Hematopoietic multipotent progenitor cell treated with erythropoietin and hydrocortisone succinate and interleukin-3 and kit ligand, for 4 days (in vitro differentiated cells): ENCODE measurements around the gene FOXP1.
"Not testable (repeated sequence)": the region's sequence is repeated elsewhere in the genome, so short reads cannot be mapped to it uniquely, and the experiment has no call there.

ENCODE experiments used
- DNase-seq: peaks from one replicate; pipeline ENCODE4 v3.0.0-alpha.2; 2015

The FOXP1 gene

DNA sequence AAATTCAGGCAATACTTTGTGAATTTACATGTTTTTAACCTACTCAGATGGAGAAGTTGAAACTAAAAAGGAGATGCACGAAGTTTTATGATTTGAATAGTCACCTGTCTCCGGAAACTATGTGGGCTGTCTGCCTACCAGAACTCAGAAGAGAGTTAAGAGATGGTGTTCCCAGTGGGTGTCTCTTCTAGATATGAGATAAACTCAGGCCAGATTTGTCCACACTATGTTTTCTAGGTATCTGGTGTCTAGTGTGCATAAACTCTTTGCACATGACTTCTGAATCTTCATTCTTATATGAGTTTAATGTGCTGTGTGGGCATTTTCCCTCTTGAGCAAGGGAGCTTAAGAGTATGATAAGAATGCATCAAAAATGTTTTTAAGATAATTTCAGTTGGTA, 222.8 kb downstream of the FOXP1 start:
- DNase-seq: no peak

- DNase-seq: no peak
Measured at GRCh38 chr3:71360180-71360579, 223.3 kb downstream of the FOXP1 start.

DNA sequence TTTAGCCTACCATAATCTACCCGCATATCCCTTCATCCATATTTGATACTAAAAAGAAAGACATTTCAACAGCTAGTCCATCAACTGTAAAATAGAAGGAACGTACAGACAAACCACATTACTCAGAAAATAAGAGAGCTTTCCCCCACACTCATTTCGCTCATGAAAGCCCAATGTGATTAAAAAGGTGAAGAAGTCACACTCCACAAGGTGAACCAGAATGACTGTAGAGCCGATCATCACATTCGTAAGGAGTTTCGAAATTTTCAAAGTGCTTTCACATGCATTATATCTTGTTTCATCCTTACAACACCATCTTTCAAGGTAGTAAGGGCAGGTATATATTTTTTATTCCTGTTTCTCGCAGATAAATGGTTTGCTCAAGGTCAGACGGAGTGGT, 225.3 kb downstream of the FOXP1 start:
- DNase-seq: no peak

GRCh38 chr3:71356265-71356664, 227.3 kb downstream of the FOXP1 start:
- DNase-seq: no peak

- DNase-seq: no peak
Measured at GRCh38 chr3:71355862-71356261, 227.7 kb downstream of the FOXP1 start.

- DNase-seq: no peak
Measured at GRCh38 chr3:71355037-71355436, 228.5 kb downstream of the FOXP1 start.

- no peak for DNase-seq
Measured at GRCh38 chr3:71351403-71352149, 232.0 kb downstream of the FOXP1 start.

DNA sequence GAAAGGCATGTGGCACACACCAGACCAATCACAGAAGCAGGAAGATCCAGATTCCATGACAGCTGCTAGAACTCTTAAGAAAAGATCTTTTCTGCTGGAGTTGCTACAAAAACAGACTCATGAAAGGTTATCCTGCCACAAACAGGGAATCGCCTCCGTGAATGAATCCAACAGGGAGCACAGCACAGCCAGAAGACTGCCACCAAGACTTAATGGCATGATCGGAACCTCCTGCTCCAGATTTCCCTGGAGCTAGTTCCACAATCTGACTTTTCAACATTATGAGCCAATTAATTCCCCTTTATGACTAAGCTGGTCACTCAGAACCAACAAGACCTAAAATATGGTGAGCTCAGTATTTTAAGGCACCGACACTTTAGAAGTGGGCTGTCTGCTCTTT, 232.5 kb downstream of the FOXP1 start:
- no peak for DNase-seq

GRCh38 chr3:71348831-71349230, 234.7 kb downstream of the FOXP1 start:
- no peak for DNase-seq

DNA sequence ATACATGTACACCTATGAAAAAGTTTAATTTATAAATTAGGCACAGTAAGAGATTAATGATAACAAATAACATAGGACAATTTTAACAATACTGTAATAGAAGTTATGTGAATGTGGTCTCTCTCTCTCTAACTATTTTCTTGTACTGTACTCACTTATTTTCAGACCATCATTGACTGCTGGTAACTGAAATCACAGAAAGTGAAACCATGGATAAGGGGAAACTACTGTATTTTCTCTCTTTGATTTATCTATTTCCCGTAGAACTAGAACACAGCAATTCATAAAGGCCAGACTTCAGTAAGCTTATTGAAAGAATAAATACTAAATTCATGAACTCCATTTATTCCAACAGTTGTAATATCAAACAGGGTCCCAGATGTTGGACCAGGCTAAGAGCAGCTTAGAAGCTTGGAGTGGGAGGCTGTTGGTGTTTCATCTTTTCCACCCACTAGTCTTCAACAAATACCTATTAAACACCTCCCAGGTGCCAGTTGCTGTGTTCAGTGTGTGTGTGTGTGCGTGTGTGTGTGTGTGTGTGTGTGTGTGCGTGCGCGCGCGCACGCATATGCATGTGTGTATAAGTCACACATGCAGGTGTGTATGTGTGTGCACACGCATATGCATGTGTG, 235.4 kb downstream of the FOXP1 start:
- DNase-seq: no peak

- DNase-seq: no peak
Measured at GRCh38 chr3:71346061-71346460, 237.5 kb downstream of the FOXP1 start.

GRCh38 chr3:71345429-71346040, 238.0 kb downstream of the FOXP1 start:
- DNase-seq: no peak

DNA sequence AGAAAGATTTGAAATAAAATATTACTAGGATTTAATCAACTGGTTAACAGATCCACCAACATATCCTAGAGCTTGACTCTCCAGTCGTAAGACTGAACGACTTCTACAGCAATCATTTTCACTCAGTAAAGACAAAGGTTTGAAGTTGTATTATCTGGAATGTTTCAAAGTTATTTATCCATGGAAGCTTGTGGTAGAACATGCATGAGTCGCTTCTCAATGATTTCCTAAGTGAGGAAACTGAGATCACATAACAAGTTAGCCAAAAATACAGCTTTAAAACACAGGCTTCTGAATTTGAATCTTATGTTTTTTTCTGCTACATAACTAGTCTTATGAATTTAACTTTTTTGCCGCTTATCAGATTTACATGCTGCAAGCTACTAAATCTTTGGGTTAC, 241.8 kb downstream of the FOXP1 start:
- no peak for DNase-seq

GRCh38 chr3:71339049-71339448, 244.5 kb downstream of the FOXP1 start:
- no peak for DNase-seq

DNA sequence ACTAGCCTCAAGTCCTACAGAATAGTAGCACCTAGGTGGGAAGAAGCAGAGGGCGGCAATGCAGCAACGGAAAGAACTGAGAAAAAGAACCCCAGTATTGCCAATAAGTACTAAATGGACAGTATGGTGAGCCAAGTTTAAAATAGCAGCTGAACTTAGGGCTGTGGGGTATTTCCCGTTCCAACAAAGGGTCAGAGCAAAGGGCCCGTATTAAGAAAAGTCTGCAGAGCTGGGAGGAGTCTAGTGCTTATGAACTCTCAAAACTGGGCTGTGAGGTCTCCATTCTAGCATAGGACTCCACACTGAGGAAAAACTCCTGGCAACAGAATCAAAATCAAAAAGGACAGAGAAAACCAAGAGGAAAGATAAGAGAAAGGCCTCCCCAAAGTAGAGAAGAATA, 250.7 kb downstream of the FOXP1 start:
- no peak for DNase-seq

DNA sequence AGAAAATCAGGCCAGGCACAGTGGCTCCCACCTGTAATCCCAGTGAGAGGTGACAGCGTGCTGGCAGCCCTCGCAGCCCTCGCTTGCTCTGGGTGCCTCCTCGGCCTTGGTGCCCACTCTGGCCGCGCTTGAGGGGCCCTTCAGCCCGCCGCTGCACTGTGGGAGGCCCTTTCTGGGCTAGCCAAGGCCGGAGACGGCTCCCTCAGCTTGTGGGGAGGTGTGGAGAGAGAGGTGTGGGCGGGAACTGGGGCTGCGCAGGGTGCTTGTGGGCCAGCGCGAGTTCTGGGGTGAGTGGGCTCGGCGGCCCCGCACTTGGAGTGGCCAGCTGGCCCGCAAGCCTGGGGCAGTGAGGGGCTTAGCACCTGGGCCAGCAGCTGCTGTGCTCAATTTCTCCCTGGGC, 252.6 kb downstream of the FOXP1 start:
- DNase-seq: no peak

- no peak for DNase-seq
Measured at GRCh38 chr3:71330505-71330904, 253.0 kb downstream of the FOXP1 start.

DNA sequence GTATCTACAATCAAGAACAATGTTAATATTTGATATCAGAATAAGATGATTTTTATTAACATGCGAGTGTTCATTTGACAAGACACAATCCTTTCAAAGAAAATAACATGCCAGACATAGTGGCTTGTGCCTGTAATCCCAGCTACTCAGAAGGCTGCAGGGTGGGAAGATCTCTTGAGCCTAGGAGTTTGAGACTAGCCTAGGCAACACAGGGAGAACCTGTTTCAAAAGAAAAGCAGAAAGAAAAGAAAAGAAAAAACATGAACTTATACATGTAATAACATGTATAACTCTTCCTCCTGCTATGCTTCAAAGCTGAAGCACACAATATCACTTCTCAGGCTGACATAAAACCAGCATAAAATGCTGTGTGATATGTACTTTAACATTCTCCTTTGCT, 253.7 kb downstream of the FOXP1 start:
- no peak for DNase-seq

GRCh38 chr3:71328926-71329325, 254.6 kb downstream of the FOXP1 start:
- no peak for DNase-seq

- no peak for DNase-seq
Measured at GRCh38 chr3:71327936-71328335, 255.6 kb downstream of the FOXP1 start.

- DNase-seq: no peak
Measured at GRCh38 chr3:71325715-71326114, 257.8 kb downstream of the FOXP1 start.

- DNase-seq: not testable (repeated sequence)
Measured at GRCh38 chr3:71324224-71324623, 259.3 kb downstream of the FOXP1 start.

- DNase-seq: no peak
Measured at GRCh38 chr3:71323558-71323957, 260.0 kb downstream of the FOXP1 start.

- no peak for DNase-seq
Measured at GRCh38 chr3:71322154-71322553, 261.4 kb downstream of the FOXP1 start.
